ENCODE data around the gene TNRC6C.

DNA sequence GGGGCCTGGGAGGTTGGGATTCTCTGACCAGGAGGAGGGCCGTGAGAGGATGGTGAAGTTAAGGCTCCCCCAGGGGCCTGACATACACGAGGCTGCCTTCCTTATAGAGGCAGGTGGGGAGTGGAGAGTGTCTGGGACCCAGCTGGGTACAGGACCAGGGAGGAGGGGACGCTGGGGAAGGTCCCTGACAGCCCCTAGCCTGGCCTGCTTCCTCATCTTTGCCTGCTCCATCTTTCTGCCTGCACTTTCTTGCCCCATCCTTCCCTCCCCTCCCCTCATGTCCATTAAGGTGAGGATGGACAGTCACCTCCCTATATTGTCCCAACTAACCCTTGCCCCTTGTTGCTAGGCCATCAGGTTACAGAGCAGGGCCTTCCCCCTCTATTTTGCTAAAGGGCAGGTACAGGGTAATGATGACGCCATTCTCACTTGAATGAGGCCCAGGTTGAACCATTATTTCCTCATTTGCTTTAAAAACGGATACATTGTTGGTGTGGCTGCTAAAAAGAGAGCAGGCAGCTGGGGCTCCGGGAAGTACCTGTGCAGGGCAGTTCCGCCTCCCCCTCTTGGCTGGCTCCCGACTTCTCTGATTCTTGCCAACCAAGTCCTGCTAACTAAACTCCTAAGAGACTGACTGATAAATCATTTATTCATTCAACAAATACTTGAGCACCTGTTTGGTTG, 189.0 kb downstream of the TNRC6C start:
- TF ChIP-seq, protein P1, sequence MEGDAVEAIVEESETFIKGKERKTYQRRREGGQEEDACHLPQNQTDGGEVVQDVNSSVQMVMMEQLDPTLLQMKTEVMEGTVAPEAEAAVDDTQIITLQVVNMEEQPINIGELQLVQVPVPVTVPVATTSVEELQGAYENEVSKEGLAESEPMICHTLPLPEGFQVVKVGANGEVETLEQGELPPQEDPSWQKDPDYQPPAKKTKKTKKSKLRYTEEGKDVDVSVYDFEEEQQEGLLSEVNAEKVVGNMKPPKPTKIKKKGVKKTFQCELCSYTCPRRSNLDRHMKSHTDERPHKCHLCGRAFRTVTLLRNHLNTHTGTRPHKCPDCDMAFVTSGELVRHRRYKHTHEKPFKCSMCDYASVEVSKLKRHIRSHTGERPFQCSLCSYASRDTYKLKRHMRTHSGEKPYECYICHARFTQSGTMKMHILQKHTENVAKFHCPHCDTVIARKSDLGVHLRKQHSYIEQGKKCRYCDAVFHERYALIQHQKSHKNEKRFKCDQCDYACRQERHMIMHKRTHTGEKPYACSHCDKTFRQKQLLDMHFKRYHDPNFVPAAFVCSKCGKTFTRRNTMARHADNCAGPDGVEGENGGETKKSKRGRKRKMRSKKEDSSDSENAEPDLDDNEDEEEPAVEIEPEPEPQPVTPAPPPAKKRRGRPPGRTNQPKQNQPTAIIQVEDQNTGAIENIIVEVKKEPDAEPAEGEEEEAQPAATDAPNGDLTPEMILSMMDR (IDR thresholded peaks at IDR 0.05; ENCODE audit: low read depth, low read length, missing input control): no peak
- TF ChIP-seq GABPA (IDR thresholded peaks at IDR 0.05 in 1 of 2, conservative IDR thresholded peaks at IDR 0.05 in 1 of 2): no peak
- TF ChIP-seq TAF1 (conservative IDR thresholded peaks at IDR 0.05): no peak
- no peak for TF ChIP-seq RAD21 (IDR thresholded peaks at IDR 0.05)
- TF ChIP-seq REST (IDR thresholded peaks at IDR 0.05): no peak
- TF ChIP-seq YY1 (IDR thresholded peaks at IDR 0.05): no peak
- no peak for TF ChIP-seq ATF3 (IDR thresholded peaks at IDR 0.05)
- TF ChIP-seq SP1 (IDR thresholded peaks at IDR 0.05): no peak
- TF ChIP-seq RXRA (IDR thresholded peaks at IDR 0.05): no peak
- no peak for TF ChIP-seq FOXA1 (IDR thresholded peaks at IDR 0.05)
- TF ChIP-seq, protein P2, sequence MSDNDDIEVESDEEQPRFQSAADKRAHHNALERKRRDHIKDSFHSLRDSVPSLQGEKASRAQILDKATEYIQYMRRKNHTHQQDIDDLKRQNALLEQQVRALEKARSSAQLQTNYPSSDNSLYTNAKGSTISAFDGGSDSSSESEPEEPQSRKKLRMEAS (IDR thresholded peaks at IDR 0.05): no peak
